Activated CD4-positive, alpha-beta T cell treated with anti-CD3 and anti-CD28 coated beads, Interleukin-2, amount 10 ng/mL, durations not matched to agents 24 days and 14 days (primary cell): ENCODE measurements around the gene ARID3B. TPM values are rescaled to one million over a fixed set of nuclear protein-coding genes. Genes with fewer than 3 reads are reported as not detected.

Source experiments
- DNase-seq: peaks from one replicate; pipeline ENCODE4 v3.0.0; 2022
- H3K27ac Mint-ChIP-seq: one replicate; pipeline ENCODE4 v1.8.0; 2022; ENCODE audit warnings: mild to moderate bottlenecking, mixed read lengths
- H3K27me3 Mint-ChIP-seq: one replicate; pipeline ENCODE4 v1.8.0; 2022; ENCODE audit warnings: mixed read lengths
- H3K36me3 Mint-ChIP-seq: one replicate; pipeline ENCODE4 v1.8.0; 2022; ENCODE audit warnings: low read depth, mild to moderate bottlenecking, mixed read lengths
- H3K4me1 Mint-ChIP-seq: one replicate; pipeline ENCODE4 v1.8.0; 2021; ENCODE audit warnings: mixed read lengths
- H3K4me3 Mint-ChIP-seq: one replicate; pipeline ENCODE4 v1.8.0; 2022; ENCODE audit warnings: mild to moderate bottlenecking, moderate library complexity, mixed read lengths
- H3K9me3 Mint-ChIP-seq: one replicate; pipeline ENCODE4 v1.8.0; 2021; ENCODE audit warnings: mixed read lengths
- intact Hi-C: fragments of 100-400 bp; cut with micrococcal nuclease; formaldehyde crosslinking; loops from one replicate; pipeline ENCODE4 v1.15.1; 2023
- total RNA-seq: library from RNA; stranded (reverse); gene quantifications from 2 replicates; pipeline ENCODE4 v1.2.3, GENCODE V29; 2022

ARID3B gene
- total RNA-seq, 1 donor from 2014 or later: 33.9 TPM

GRCh38 chr15:74646480-74646879 is 105.5 kb downstream of the ARID3B start:
- intact Hi-C loops: no loop called here
- Mint-ChIP-seq H3K4me1 (peaks cover 10% of the 10 kb centered on the region), H3K4me3 (no peak overlapping the region), H3K36me3 (peaks cover 11% of the 10 kb centered on the region), H3K27ac (no peak overlapping the region), H3K9me3 (no peaks in the 10 kb centered on the region), H3K27me3 (no peaks in the 10 kb centered on the region)
- DNase-seq: no peak

Other genes starting within 250 kb of the ARID3B start
- not detected in 2 replicates for gene CYP11A1, start 173.6 kb upstream of the ARID3B start, total RNA-seq
- 88.0 and 89.6 TPM in 2 replicates for gene SEMA7A, start 107.3 kb upstream of the ARID3B start, total RNA-seq
- 53.5 and 62.1 TPM in 2 replicates for gene UBL7, start 80.1 kb upstream of the ARID3B start, total RNA-seq
- 112 and 113 TPM in 2 replicates for gene CLK3, start 74.6 kb downstream of the ARID3B start, total RNA-seq
- 45.7 and 50.2 TPM in 2 replicates for gene EDC3, start 154.8 kb downstream of the ARID3B start, total RNA-seq
- gene CYP1A1, start 184.3 kb downstream of the ARID3B start, total RNA-seq: 0.31 and 0.42 TPM in 2 replicates
- not detected in 2 replicates for gene CYP1A2, start 207.6 kb downstream of the ARID3B start, total RNA-seq
- gene CSK, start 240.9 kb downstream of the ARID3B start, total RNA-seq: 332 and 340 TPM in 2 replicates